ENCODE data around the gene JTB.
A peak's percentile ranks its signal among the peaks of the same experiment; 100 is the strongest.

The JTB gene

DNA sequence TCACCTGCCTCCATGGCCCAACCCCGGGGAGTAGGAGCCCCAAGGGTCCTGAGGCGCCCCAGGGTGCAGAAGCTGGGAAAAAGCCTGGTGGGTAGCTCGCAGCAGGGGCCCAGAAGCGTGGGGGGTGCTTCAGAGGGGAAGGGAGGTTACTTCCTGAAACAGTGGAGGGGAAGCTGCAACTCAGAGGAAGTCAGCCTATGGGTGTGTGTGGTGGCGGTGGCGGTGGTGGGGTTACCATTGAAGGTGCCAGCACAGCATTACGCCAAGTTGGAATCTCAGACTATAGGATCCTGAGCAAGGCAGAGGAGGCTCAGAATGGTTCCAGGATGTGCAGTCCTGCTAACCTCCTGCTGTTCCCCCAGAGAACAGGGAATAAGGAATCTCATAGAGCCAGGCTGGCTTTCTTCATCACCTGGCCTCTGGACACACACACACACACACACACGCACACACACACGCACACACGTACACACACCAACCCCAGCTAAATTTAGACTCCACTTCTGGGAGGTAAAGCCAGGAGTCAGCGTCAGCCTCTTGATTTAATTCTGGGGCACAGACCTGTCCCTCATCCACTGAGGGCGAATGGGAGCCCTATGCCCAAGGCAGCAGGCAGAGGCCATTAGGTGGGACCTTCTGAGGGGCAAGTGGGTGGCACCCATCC, 32.2 kb downstream of the JTB start:
- H3K4me3 ChIP-seq (ENCODE audit: control insufficient read depth, low read depth, low read length) = peak overlapping the region; percentile 65
- DNase-seq (ENCODE audit: low read depth) = peak; percentile 45
- TF ChIP-seq, protein P1, sequence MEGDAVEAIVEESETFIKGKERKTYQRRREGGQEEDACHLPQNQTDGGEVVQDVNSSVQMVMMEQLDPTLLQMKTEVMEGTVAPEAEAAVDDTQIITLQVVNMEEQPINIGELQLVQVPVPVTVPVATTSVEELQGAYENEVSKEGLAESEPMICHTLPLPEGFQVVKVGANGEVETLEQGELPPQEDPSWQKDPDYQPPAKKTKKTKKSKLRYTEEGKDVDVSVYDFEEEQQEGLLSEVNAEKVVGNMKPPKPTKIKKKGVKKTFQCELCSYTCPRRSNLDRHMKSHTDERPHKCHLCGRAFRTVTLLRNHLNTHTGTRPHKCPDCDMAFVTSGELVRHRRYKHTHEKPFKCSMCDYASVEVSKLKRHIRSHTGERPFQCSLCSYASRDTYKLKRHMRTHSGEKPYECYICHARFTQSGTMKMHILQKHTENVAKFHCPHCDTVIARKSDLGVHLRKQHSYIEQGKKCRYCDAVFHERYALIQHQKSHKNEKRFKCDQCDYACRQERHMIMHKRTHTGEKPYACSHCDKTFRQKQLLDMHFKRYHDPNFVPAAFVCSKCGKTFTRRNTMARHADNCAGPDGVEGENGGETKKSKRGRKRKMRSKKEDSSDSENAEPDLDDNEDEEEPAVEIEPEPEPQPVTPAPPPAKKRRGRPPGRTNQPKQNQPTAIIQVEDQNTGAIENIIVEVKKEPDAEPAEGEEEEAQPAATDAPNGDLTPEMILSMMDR (conservative IDR thresholded peaks at IDR 0.05; ENCODE audit: control insufficient read depth, insufficient read depth, low read depth, low read length) = no peak

DNA sequence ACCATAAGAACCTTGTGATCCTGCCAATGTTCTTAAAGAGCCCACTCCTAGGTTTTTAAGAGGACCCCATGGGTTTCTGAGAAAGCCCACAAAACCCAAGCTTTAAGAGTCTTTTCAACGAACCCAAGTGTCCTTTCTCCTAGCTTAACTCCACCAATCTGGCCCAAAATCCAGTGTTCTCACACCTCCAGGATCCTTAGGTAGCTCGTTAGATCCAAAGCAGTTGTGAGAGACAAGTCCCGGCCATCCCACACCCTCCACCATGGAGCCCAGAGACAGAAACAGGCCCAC, 32.7 kb downstream of the JTB start:
- TF ChIP-seq, protein P1 (conservative IDR thresholded peaks at IDR 0.05; ENCODE audit: control insufficient read depth, insufficient read depth, low read depth, low read length) = no peak
- DNase-seq (ENCODE audit: low read depth) = no peak
- no peak overlapping the region for H3K4me3 ChIP-seq (ENCODE audit: control insufficient read depth, low read depth, low read length)

DNA sequence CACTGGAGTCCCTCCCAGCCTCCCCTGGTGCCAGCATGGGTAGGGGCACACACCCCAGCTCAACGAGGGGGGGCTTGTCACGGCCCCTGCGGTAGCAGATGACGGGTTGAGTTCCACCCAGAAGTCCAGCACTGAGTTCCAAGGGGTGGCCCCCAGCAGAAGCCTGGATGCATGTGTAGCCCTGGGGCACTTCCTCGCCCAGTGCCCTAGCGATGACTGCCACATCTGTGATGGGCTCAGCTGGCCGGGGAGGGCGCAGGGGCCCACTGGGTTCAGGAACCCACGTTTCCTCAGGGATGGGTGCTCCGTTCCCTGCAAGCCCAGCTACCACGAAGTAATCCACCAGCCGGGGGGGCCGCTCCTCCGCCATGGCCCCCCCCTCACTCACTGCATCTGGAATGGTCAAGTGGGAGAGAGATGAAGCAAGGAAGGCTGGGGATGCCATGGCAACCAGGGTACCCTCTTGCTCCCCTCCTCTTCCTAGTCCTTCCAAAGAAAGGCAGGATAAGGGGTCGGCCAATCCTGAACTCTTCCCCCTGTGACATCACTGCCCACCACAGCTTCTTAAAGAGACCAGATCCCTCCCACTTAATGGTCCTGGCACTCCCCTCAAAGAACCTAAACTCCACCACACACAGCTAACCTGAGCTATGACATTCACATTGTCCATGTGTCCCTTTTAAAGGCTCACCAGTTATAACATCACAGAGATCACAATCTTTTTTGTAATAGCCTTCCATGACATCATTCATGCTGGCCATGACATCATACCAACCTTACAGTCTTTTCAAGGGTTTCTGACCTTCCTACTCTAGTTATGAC, 33.3 kb downstream of the JTB start:
- no peak overlapping the region for H3K4me3 ChIP-seq (ENCODE audit: control insufficient read depth, low read depth, low read length)
- no peak for DNase-seq (ENCODE audit: low read depth)
- TF ChIP-seq, protein P1 (conservative IDR thresholded peaks at IDR 0.05; ENCODE audit: control insufficient read depth, insufficient read depth, low read depth, low read length) = no peak

DNA sequence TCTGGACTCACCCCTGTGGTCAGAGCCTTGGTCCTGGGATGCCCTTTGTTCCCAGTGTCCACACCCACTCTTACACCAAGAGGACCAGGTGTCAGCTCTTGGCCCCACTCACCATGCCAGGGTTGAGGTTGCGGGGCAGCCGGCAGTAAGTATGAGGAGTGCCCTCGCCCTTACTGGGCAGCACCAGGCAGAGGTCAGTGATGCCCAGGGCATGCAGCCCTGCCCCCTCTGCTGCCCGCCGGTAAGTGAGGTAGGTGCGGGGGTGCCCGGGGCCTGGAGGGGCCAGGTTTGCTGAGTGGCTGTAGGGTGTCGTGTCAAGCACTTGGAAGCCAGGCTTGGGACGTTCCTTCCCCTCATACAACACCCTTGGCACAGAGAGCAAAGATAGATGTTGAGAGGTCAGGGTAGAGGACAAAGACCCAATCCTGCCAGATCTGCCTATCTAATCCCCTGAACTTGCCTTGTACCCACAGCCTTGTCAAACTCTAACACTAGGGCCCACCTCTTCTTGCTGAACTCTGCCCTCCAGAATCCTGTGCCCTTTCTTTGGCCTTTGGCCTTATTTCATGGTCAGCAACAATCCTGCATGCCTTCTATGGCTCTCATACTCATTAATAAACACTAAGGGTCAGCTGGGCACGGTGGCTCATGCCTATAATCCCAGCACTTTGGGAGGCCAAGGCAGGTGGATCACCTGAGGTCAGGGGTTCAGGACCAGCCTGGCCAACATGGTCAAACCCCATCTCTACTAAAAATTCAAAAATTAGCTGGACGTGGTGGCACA, 34.5 kb downstream of the JTB start:
- no peak for DNase-seq (ENCODE audit: low read depth)
- TF ChIP-seq, protein P1 (conservative IDR thresholded peaks at IDR 0.05; ENCODE audit: control insufficient read depth, insufficient read depth, low read depth, low read length) = no peak
- no peak overlapping the region for H3K4me3 ChIP-seq (ENCODE audit: control insufficient read depth, low read depth, low read length)

DNA sequence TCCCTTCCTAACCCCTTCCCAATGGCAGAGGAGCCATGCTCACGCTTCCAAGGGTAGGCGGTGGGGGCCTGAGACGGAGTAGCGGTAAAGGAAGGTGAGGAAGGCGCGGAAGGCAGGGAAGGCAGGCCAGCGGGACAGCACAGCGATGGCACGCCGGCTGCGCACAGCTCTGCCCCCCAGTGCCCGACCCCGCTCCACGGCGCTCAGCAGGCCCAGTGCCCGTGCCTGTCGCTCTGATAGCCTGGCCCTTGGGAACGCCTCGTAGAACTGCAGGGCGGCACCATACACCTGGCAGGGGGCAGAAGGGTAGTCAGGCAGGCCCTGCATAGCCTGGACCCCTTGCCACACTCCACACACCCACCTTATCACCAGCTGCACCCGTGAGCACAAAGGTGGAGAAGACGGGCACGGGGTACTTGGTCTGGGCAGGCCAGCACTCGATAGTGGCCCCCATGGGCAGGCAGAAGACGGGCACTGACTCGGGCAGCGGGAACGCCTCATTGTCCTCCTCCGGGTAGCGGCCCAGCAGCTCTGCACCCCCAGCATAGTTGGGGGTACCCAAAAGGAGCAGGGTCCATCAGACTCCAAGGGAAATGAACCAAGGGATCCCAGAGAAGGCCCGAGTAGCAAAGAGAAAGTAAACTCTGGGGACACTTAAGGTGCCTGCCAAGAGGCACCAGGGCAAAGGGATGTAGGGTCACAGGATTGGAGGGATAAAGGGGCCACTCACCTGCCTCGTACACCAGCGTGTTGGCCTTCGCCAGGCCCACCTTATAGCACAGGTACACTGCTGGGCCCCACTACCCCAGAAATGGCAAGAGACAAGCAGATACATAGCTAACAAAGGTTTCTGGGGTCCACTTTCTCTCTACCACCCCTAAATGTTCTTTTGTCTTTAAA, 35.4 kb downstream of the JTB start:
- DNase-seq (ENCODE audit: low read depth) = no peak

More for the DNA sequence above, 35.4 kb downstream of the JTB start:
- TF ChIP-seq, protein P1 (conservative IDR thresholded peaks at IDR 0.05; ENCODE audit: control insufficient read depth, insufficient read depth, low read depth, low read length) = no peak
- H3K4me3 ChIP-seq (ENCODE audit: control insufficient read depth, low read depth, low read length) = no peak overlapping the region

All from fibroblast of mammary gland (primary cell).